GM21390 (cell line): ENCODE results near the gene SLC25A22.

Experiments
- ATAC-seq: cut with Tn5 transposase; IDR thresholded peaks from one replicate; pipeline ENCODE4 v1.9.1; 2021; ENCODE audit not compliant: unreplicated experiment

The SLC25A22 gene

DNA sequence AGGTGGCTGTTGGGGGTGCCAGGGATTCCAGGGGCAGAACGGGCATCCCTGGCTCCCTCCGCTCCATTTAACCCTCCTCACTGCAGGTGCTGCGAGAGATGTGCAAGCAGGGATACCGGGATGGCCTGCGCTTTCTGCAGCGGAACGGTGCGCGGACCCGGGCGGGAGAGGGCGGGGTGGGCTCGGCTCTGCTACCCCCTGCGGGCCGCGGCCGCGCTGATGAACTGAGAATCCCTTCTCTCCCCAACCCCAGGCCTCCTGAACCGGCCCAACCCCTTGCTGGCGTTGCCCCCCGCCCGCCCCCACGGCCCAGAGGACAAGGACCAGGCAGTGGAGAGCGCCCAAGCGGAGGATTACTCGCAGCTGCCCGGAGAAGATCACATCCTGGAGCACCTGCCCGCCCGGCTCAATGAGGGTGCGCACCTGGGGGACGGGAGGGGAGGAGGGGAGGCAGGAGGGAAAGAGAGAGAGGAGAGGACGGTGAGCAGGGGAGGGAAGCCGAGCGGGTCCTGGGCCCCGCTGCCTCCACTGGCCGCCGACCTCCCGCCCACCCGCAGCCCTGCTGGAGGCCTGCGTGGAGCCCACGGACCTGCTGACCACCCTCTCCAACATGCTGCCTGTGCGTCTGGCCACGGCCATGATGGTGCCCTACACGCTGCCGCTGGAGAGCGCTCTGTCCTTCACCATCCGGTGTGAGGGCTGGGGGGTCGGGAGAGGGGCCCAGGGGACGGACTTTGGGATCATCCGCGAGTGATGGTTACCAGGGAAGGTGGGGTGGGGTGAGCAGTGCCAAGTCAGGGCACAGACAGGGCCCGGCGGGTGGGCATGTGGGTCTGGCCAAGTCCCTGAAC is 25.6 kb upstream of the SLC25A22 start:
- no peak for ATAC-seq

DNA sequence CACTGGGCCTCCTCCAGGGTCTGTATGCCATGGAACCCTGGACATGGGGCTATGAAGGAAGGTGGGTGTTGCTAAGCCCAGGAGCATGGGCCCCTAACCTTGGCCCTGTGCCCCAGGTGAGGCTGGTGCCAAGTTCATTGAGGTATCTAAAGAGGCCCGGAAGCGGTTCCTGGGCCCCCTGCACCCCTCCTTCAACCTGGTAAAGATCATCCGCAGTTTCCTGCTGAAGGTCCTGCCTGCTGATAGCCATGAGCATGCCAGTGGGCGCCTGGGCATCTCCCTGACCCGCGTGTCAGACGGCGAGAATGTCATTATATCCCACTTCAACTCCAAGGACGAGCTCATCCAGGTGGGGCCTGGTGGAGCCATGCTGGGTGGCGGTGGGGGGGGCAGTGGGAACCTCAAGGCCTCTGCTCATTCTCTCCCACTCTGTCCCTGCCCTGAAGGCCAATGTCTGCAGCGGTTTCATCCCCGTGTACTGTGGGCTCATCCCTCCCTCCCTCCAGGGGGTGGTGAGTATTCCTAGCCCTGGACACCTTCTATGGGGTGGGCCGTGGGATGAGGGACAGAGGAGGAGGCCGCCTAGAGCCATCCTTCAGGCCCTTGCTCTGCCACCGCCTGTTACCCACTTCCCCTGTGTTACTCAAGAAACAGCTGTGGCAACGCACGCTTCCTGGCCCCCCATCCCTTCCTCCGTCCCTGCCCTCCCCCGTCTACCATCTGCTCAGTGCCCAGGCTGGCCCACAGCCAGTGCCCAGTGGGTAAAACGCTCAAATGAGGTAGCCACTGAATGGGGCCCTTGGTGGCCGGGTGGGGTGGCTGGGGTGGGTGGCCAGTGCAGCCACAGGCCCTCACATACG is 23.7 kb upstream of the SLC25A22 start:
- no peak for ATAC-seq

DNA sequence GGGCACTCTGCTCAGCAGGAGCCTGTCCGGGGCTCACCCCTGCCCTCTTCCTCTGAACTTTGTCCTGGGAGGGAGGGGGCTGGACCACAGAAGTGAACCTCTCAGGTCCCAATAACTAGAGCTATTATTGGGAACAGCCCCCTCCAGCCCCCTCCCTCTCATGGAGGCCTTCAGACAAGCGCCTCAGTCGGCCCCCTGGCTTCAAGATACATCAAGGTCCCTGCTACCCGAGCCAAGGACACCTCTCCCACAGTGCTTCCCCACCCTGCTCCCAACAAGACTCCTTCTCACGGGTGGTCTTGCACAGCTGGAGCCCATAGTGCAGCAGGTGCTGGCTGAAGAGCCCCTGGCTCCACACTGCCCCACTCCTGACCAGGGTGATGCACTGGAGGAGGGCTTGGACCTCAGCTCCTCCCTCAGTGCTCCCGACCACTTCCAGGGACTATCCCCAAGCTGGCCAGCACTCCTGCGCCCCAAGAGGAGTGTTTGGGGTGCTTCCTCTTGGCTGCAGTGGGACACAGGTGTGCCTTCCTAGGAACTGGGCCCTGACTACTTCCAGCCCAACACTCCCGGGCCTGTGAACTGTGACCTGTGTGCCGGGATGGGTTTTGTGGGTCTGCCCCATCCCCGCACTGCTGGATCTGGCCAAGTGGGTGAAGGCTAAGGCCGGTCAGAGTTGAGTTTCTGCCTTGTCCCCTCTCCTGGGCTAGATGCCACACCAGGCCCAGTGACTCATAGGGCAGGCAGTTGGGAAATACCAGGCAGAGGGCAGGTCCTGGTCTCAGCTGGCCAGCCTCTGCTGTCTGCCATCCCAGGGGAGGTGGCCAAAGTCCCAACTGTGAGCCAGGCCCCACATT is 22.8 kb upstream of the SLC25A22 start:
- ATAC-seq: no peak

DNA sequence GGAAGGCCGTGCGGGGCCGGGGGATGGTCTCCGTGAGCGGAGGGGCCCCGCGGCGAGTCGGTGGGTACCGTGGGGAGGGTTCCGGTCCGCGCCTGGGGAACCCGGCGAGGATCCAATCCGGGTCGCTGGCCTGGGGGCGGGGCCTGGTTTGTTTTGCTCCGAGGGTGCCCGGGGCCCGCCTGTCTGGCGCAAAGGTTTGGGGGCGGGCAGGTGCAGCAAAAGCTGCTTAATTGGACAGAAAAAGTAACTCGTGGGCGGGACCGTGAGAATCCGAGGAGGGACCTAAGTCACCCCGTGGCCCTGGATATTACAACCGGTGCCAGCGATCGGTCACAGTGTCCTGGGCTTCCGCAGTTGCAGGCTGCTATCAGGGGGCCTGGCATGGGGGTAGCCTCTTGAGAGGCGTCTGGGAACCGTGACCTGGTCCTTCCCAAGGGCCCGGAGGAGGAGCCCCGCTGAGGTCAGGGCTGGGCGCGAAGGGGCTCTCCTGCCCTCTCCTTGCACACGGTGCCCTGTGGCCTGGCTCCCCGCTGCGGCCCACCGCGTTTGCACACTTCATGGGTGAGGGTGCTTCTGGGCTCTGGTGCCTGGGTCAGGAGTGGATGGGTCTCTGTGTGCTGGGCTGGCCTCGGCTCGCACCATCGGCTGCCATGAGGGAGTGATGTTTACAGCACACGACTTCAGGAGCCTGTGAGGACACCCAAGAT is 22.0 kb upstream of the SLC25A22 start:
- peak; percentile 63 for ATAC-seq

DNA sequence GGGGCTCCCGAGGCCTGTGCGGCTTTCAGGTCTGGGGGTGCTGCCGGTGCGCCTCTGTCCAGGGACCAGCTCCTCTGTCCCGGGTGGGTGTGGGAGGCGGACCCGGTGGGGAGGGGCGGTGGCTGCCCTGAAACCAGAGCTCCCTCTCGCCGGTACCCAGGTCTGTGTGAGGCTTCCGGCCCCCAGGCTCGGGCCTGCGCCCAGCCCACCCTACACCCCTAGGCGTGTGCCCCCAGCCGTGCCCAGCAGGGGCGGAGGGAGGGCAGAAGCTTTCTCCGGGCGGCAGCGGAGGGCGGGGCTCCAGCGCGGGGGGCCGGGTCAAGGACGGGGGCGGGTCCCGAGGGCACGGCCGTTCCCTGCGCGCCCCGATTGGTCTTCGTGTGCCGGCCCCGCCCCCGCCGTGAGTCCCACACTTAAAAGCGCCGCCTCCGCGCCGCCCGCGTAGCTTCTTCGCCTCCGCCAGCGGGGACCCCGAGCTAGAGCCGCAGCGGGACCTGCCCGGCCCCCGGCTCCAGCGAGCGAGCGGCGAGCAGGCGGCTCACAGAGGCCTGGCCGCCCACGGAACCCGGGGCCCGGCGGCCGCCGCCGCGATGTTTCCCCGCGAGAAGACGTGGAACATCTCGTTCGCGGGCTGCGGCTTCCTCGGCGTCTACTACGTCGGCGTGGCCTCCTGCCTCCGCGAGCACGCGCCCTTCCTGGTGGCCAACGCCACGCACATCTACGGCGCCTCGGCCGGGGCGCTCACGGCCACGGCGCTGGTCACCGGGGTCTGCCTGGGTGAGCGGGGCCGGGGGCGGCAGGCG is 21.2 kb upstream of the SLC25A22 start:
- peak; percentile 65 for ATAC-seq

DNA sequence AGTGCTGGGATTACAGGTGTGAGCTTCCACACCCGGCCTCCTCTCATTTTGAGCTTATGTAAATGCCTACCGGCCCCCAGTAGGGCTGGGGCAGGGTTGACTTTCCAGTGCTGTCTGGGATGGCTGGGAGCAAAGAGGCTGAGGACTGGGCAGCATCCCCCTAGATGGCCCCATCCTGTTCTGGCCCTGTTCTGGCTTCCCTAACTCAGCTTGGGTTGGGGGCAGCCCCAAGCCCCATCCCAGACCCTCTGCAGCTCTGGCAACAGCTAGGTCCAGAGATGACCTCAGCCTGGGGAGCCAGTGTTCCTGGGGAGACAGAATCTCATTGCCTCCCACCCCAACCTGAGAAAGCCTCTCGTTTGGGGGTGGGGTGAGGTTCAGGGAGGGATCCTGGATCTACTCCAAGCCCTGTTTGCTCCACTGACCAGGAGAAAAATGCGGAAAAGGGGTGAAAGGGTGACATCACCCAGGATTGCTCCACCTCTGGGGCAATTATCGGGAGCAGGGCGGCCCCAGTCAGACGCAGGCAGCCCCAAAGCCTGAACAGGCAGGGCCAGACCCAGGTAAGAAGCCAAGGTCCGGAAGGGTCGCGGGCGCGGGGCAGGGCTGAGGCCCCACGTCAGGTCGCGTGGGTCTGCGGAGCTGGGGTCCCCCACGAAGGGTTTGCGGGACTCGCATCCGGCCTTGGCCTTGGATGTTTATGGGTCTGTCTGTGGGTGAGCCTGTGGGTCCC is 20.5 kb upstream of the SLC25A22 start, which contains the start of gene PNPLA2:
TSS of gene PNPLA2 (plus strand) at position 519 of the 733 bp plus-strand sequence. CDS start 805 bp downstream, outside the sequence.
- ATAC-seq: no peak

DNA sequence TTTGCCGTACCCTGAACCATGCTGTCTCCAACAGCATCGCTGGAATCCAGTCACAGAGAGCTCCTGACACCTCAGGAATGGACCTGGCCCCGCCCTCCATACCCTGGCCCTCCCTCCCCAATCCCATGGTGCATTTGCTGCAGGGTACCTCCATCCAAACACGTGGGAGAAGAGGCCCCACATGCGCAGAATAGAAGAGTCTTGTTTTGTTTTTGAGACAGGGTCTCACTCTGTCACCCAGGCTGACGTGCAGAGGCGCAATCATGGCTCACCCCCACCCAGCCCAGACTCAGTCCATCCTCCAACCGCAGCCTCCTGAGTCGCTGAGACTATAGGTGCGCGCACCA is 18.3 kb upstream of the SLC25A22 start:
- no peak for ATAC-seq

DNA sequence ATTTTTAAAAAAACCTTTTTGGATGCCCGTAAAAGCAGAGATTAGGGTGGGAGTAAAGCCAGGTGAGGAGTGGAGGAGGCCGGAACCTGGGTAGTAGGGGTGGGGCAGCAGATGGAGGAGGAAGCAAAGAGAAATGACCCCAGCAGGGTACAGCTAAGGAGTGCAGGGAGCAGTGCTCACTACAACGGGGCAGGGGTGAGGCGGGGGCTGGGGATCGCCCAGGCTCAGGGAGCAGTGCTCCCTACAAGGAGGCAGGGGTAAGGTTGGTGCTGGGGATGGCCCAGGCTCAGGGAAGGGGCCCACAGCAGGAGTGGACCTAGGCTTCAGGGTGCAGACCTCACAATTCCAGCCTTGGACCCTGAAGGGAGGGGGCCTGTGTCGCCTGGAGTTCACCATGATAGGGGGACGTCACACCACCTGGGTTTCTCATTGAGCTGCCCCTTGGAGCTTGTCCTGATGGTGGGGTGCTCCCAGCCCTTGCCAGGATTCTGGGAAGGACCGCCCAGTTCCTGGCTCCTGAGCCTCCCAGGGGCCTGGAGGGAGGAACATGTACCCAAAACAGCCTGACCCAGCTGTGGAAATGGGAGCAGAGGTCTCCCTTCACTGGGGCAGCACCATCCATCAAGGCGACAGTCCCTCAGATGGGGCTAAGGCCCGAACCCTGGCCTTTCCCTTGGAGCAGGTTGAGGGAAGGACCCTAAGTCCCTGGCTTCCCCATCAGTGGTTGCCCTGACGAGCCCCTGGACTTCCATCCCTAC is 17.8 kb upstream of the SLC25A22 start:
- no peak for ATAC-seq

DNA sequence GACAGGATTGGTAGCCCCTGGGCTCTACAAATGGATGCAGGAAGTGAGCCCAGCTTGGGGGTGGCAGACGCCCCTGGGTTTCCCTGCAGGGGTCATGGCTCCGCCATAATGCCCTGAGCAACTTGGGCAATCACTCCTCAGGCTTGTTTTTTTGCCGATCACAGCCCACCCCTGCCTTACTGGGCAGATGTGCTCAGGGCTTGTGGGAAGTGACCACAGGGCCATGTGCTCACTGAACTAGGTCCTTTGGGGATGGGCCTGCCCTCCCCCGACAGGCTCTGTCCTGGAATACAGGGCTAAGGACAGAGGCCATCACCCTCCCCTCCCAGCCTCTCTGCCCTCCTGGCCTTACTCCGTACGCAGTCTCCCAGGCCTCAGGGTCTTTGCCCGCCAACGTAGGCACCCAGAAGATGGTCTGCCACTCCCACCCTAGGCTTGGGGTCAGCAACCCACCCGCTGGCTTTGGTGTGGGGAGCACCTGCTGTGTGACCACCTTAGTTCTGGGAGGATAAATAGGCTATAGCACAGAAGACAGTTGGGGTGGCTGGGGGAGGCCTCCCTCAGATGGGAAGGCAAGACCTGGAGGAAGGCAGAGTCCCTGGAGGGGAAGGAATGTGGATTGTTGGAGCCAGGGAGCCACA is 15.5 kb upstream of the SLC25A22 start:
- ATAC-seq: no peak

DNA sequence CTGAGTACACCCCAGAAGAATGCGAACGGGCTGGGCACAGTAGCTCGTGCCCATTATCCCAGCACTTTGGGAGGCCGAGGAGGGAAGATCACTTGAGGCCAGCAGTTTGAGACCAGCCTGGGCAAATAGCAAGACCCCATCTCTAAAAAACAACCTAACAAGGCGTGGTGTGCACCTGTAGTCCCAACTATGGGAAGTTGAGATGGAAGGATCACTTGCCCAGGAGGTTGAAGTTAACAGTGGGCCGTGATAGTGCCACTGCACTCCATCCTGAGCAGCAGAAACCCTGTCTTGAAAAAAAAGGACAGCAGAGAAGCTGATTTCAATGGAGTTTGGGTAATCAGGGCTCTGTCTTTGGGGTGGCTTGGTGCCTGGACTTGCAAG is 15.0 kb upstream of the SLC25A22 start:
- no peak for ATAC-seq

DNA sequence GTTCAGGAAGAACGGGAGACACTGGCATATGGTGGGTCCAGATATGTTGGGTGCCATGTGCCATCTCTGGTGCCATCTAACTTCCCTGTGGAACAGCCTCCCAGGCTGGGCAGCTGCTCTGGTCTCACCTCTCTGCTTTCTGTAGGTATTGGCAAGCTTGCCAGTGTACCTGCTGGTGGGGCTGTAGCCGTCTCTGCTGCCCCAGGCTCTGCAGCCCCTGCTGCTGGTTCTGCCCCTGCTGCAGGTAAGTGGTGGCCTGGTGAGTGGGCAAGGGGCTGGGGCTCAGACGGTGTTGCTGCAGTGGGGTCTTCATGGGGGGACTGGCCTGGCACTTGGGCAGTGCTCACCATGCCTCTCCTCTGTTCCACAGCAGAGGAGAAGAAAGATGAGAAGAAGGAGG is 14.3 kb upstream of the SLC25A22 start:
- ATAC-seq: no peak

DNA sequence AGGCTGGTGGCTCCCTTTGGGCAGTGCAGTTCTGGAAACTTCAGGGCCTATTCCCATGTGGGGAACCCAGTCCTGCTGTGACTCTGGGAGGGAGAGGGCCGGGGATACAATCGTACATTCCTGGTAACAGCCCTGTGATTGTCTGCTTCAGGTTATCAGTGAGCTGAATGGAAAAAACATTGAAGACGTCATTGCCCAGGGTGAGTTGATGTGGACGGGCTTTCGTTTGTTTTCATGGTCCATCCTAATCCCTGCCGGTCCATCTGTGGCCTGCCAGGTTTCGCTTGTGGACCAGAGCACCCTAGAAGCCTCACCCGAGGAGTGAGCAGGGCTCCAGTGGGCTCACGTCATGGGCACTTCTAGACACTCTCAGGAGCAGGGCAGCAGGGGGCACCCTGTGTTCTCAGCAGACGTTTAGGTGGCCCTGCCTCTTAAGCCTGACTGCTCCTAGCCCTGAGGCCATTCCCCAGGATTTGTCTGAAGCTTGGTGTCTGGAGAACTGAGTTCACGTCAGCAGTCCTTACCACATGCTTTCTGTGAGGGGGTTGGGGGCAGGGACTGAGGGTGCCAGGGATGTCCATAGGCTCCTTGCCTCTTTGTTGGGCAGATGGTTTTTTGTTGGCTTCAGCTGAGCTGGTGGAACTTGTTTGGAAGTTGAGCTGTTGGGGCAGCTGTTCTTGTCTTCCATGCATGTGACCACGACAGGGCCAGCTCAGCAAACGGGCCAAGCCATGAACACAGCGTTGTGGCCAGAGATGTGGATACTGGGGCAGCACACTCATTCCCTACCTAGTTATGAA is 13.6 kb upstream of the SLC25A22 start:
- no peak for ATAC-seq

DNA sequence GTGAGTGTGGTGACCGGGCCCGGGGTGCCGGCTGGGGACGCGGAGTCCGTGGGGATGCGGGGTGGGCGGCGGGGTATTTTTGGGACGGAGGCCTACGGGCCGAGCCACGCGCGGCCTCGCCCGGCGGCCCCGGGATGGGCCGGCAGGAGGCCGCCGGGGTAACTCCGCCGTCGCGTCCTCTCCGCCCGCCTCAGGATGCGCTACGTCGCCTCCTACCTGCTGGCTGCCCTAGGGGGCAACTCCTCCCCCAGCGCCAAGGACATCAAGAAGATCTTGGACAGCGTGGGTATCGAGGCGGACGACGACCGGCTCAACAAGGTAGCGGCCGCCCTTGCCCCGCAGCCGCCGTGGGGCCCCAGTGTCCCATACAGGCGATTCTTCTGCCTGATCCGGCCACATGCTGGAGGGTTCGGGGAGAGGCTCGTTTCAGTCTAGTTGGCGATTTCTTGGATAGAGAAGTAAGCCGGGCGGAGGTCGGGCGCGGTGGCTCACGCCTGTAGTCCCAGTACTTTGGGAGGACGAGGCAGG is 12.0 kb upstream of the SLC25A22 start:
- no peak for ATAC-seq

DNA sequence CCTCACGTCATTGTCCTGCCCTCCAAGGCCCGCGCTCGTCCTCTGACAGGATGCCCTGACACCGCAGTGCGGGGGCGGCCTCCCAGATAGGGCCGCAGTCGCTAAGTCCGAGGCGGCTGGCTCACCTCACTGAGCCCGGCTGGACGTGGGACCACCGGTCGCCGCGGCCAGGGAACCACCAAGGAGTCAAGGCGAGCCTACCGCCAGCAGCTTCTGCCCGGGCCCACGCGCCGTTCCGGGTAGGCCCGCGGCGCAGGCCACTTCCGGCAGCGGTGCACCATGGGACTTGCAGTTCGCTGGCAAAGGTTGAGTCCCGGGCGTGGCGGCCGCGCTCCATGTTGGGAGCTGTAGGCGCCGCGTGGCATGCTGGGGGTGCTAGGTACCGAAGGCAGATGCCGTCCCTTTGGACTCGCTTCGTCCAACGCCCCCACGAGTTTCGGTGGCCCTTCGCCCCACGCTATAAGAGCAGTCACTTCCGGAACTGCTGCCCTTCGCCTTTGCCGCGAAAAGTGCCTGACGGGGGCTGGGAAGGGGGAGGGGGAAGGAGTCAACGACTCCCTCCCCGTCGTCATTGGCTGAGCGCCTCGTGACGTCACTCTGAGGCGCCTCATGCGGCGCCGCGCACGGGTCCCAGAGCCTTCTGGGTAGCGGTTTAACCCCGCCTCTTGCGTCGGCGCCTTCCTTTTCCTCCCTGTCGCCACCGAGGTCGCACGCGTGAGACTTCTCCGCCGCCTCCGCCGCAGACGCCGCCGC is 11.4 kb upstream of the SLC25A22 start, which contains the start of gene RPLP2:
TSS of gene RPLP2 (plus strand) at position 681 of the 753 bp plus-strand sequence. CDS start 268 bp downstream, outside the sequence.
- peak; percentile 70 for ATAC-seq

DNA sequence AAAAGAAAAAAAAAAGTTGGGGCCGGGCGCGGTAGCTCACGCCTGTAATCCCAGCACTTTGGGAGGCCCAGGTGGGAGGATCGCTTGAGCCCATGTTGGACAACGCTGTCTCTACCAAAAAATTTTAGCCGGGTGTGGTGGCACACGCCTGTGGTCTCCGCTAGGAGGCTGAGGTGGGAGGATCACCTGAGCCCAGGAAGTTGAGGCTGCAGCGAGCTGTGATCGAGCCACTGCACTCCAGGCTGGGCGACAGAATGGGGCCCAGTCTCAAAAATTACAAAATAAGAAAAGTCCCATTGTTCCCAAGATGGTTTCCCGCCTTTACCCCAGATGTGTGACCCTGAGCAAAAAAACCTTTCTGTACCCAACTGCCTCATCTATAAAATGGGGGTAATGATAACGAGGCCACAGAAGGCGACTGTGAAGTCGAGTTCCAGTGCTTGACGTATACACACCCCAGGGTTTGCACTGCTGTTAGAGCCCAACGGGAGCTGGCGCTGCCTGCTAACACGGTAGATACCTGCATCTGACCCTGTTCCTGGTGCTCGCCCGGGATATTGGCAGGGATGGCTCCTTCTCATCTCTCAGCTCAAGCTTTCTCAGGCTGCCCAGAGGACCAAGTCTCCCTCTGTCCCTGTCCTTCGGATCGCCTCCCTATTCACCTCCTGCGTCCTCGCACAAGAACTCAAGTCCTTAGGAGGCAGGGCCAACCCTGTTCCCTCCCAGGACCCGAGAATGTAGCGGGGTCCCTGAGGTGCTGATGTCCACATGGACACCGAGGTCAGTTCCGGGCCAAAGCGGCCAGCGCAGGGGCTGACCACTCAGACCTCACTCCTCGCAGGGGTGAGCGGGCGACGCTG is 10.6 kb upstream of the SLC25A22 start:
- no peak for ATAC-seq
